WTC11 (cell line): Measurements from ENCODE around the gene NCS1. TPM values are rescaled to one million over a fixed set of nuclear protein-coding genes. Genes with fewer than 3 reads are reported as not detected.

Experiments
- ATAC-seq: fragments of 200-7000 bp; cut with Tn5 transposase; 2 replicates; pipeline ENCODE4 v1.10.0; 2021; ENCODE audit warnings: mild to moderate bottlenecking, moderate library complexity
- CTCF ChIA-PET: fragments of 300-600 bp; sonication (Branson Sonifier 250); formaldehyde crosslinking; loops from one replicate; lab custom pipeline; 2021; ENCODE audit warnings: antibody characterized with exemption; lab: Charles Lee
- POLR2A ChIA-PET: fragments of 350-600 bp; sonication (Branson Sonifier 250); formaldehyde crosslinking; loops from one replicate; lab custom pipeline; 2021; ENCODE audit warnings: antibody characterized with exemption; lab: Charles Lee
- DNase-seq: peaks from one replicate; pipeline ENCODE4 v3.0.0; 2021; ENCODE audit warnings: low spot score
- H3K27ac Mint-ChIP-seq: 2 replicates; pipeline ENCODE4 v1.8.0; 2021; ENCODE audit warnings: mixed read lengths
- H3K27me3 Mint-ChIP-seq: 2 replicates; pipeline ENCODE4 v1.8.0; 2021; ENCODE audit warnings: low read depth, mild to moderate bottlenecking, moderate library complexity, mixed read lengths
- H3K36me3 Mint-ChIP-seq: 2 replicates; pipeline ENCODE4 v1.8.0; 2021; ENCODE audit warnings: mixed read lengths
- H3K4me1 Mint-ChIP-seq: 2 replicates; pipeline ENCODE4 v1.8.0; 2022; ENCODE audit warnings: mixed read lengths
- H3K4me3 Mint-ChIP-seq: 2 replicates; pipeline ENCODE4 v1.8.0; 2021; ENCODE audit warnings: mild to moderate bottlenecking, moderate library complexity, mixed read lengths
- H3K9me3 Mint-ChIP-seq: 2 replicates; pipeline ENCODE4 v1.8.0; 2021; ENCODE audit warnings: mixed read lengths
- CTCF ChIP-seq: fragments of 200-600 bp; IDR thresholded peaks from 2 replicates; pipeline ENCODE4 v1.8.0; 2022; ENCODE audit warnings: antibody characterized with exemption
- EMX1 ChIP-seq: fragments of 250-450 bp; sonication (Bioruptor Pico); IDR thresholded peaks from 2 replicates; pipeline ENCODE4 v1.8.0; 2021; ENCODE audit warnings: mild to moderate bottlenecking
- ERG ChIP-seq: fragments of 250-450 bp; sonication (Bioruptor Pico); IDR thresholded peaks from 2 replicates; pipeline ENCODE4 v1.8.0; 2021; ENCODE audit warnings: mild to moderate bottlenecking
- HMGXB4 ChIP-seq: sonication (generic); formaldehyde crosslinking; IDR thresholded peaks from 2 replicates; pipeline ENCODE4 v1.8.1; 2023; ENCODE audit warnings: mild to moderate bottlenecking, moderate library complexity, missing genetic modification reagents
- JAZF1 ChIP-seq: fragments of 250-450 bp; sonication (Bioruptor Pico); IDR thresholded peaks from 2 replicates; pipeline ENCODE4 v1.9.0; 2021; ENCODE audit warnings: moderate library complexity, mild to moderate bottlenecking, inconsistent platforms
- MYBL2 ChIP-seq: sonication (generic); formaldehyde crosslinking; IDR thresholded peaks from 2 replicates; pipeline ENCODE4 v1.8.1; 2023; ENCODE audit warnings: mild to moderate bottlenecking, moderate library complexity, missing genetic modification reagents
- NFATC4 ChIP-seq: fragments of 250-450 bp; sonication (Bioruptor Pico); IDR thresholded peaks from 2 replicates; pipeline ENCODE4 v1.9.0; 2021; ENCODE audit warnings: mild to moderate bottlenecking
- NFE2L1 ChIP-seq: sonication (generic); formaldehyde crosslinking; IDR thresholded peaks from 2 replicates; pipeline ENCODE4 v1.8.1; 2023; ENCODE audit warnings: missing genetic modification reagents
- NFYB ChIP-seq: sonication (generic); formaldehyde crosslinking; conservative IDR thresholded peaks from 2 replicates; pipeline ENCODE4 v1.8.0; 2022; ENCODE audit warnings: low read depth, missing genetic modification reagents
- PRDM15 ChIP-seq: sonication (generic); formaldehyde crosslinking; IDR thresholded peaks from 2 replicates; pipeline ENCODE4 v1.8.0; 2022; ENCODE audit warnings: missing genetic modification reagents
- PRRX2 ChIP-seq: fragments of 250-450 bp; sonication (Bioruptor Pico); IDR thresholded peaks from 2 replicates; pipeline ENCODE4 v1.8.0; 2021; ENCODE audit warnings: mild to moderate bottlenecking
- SP1 ChIP-seq: sonication (generic); formaldehyde crosslinking; conservative IDR thresholded peaks from 2 replicates; pipeline ENCODE4 v1.8.1; 2022; ENCODE audit warnings: missing genetic modification reagents
- TEAD1 ChIP-seq: sonication (generic); formaldehyde crosslinking; IDR thresholded peaks from 2 replicates; pipeline ENCODE4 v1.8.0; 2022; ENCODE audit warnings: mild to moderate bottlenecking, missing genetic modification reagents
- total RNA-seq: library from RNA; stranded (reverse); gene quantifications from 3 replicates; pipeline ENCODE4 v1.2.3, GENCODE V29; 2021
- TF ChIP-seq, protein P1 (sequence below): sonication (generic); formaldehyde crosslinking; IDR thresholded peaks from 2 replicates; pipeline ENCODE4 v1.8.1; 2023; ENCODE audit warnings: mild to moderate bottlenecking, missing genetic modification reagents

Gene NCS1
- total RNA-seq, 1 experiment from 2014 or later, result 32.4 TPM

DNA sequence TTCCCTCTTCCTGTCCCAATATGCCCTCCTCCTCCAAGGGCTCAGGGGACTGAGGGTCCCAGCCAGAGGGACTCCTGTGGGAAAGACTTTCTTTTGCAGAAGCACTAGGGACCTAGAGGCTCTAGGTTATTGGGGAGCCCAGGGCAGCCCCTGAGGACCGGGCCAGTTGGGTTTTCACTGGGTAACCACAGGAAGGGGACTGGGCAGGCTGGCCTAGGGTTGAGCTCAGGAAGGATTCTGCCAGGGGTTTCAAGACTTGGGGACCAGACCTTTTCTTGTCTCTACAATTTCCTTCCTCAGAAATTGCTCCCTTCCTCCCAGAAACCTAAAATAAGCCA, 69.0 kb downstream of the NCS1 start (continued):
- TF ChIP-seq PRDM15 (CRISPR knock-in tag) (no peak), NFATC4 (CRISPR knock-in tag) (no peak), ERG (CRISPR knock-in tag) (no peak), MYBL2 (CRISPR knock-in tag) (no peak)
- TF ChIP-seq, protein P1, sequence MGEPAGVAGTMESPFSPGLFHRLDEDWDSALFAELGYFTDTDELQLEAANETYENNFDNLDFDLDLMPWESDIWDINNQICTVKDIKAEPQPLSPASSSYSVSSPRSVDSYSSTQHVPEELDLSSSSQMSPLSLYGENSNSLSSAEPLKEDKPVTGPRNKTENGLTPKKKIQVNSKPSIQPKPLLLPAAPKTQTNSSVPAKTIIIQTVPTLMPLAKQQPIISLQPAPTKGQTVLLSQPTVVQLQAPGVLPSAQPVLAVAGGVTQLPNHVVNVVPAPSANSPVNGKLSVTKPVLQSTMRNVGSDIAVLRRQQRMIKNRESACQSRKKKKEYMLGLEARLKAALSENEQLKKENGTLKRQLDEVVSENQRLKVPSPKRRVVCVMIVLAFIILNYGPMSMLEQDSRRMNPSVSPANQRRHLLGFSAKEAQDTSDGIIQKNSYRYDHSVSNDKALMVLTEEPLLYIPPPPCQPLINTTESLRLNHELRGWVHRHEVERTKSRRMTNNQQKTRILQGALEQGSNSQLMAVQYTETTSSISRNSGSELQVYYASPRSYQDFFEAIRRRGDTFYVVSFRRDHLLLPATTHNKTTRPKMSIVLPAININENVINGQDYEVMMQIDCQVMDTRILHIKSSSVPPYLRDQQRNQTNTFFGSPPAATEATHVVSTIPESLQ (CRISPR knock-in tag), result no peak

GRCh38 chr9:130242270-130243014, 70.2 kb downstream of the NCS1 start:
- TF ChIP-seq JAZF1 (CRISPR knock-in tag), result no peak
- DNase-seq (no peak), ATAC-seq (no peak; the same call in 1 of the 2 replicates)
- Mint-ChIP-seq H3K4me1 (peaks cover 14% of the 10 kb centered on the region), H3K27me3 (peaks cover 14% of the 10 kb centered on the region), H3K9me3 (no peaks in the 10 kb centered on the region), H3K36me3 (no peaks in the 10 kb centered on the region), H3K27ac (no peak overlapping the region), H3K4me3 (peak overlapping the region; percentile 52; the same call in 1 of the 2 replicates)
- POLR2A ChIA-PET, result no interaction called here
- CTCF ChIA-PET, result interaction anchor here (0.6 to 2.8 kb wide), 24 partner anchors 10 to 366 kb away, joined by 3 to 15 read pairs (median 4); partner anchors contain the start of gene HMCN2

DNA sequence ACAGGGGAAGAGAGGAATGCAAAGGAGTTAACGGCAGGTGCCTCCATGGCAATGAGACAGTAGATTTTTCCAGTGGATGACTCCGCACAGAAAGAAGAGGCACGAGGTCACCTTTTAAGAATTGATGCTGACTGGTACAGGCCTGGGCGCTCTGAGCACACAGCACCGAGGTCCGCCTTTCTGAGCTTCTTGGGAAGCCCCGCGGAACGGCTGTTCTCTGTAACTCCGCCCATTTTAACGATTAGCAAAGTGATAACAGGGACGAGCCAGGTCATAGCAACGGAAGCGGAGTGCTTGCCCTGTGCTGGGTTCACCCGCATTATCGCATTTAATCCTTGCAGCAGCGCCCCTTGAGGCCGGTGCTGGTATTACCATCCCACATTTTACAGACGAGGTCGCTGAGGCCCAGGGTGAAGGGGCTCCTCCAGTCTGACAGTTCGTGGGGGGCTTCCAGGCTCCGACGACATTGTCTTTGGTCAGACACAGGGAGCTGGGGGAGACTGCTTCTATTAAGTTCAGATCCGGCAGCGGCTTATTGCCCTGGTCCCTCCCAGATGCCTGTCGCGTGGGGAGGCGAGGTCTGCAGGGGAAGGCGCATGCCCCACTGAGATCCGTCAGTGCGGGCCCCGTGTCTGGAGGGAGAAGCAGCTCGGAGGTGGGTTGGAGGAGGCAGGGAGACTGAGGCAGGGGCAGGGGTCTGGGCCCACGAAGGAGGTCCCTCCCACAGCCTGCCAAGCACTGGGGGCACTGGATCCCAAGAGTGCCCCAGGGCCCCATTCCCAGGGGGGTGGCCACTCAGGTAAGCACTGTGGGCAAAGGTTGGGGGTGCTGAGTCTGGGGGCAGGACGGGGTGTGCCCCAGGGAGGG, 71.0 kb downstream of the NCS1 start:
- DNase-seq (peak; percentile 89), ATAC-seq (peak; percentile 83)
- peaks cover 14% of the 10 kb centered on the region for H3K27me3 Mint-ChIP-seq
- TF ChIP-seq SP1 (0 out of 2 replicates have a peak, but pooled peaks have one; percentile 18), EMX1 (CRISPR knock-in tag) (no peak), NFYB (CRISPR knock-in tag) (no peak), CTCF (peak; percentile 99), MYBL2 (CRISPR knock-in tag) (no peak), NFE2L1 (no peak), PRRX2 (no peak), ERG (CRISPR knock-in tag) (no peak), TEAD1 (CRISPR knock-in tag) (peak; percentile 37; the same call in 1 of the 2 replicates), HMGXB4 (CRISPR knock-in tag) (0 out of 2 replicates have a peak, but pooled peaks have one; percentile 21)
- no peaks in the 10 kb centered on the region for H3K36me3 Mint-ChIP-seq
- peak overlapping the region; percentile 52 for H3K4me3 Mint-ChIP-seq
- POLR2A ChIA-PET, result no interaction called here
- H3K4me1 Mint-ChIP-seq, result peaks cover 10% of the 10 kb centered on the region
- H3K27ac Mint-ChIP-seq, result no peak overlapping the region
- CTCF ChIA-PET, result interaction anchor here (0.5 to 2.8 kb wide), 32 partner anchors 9 to 367 kb away, joined by 3 to 15 read pairs (median 4); partner anchors contain the start of gene HMCN2
- no peaks in the 10 kb centered on the region for H3K9me3 Mint-ChIP-seq
